ENCODE measurements around the gene PIK3R1. TPM values are rescaled to one million over a fixed set of nuclear protein-coding genes. Genes with fewer than 3 reads are reported as not detected.
A peak's percentile ranks its signal among the peaks of the same experiment; 100 is the strongest.

PIK3R1 gene
- total and polyA plus RNA-seq, 2 of the 4 experiments (the other 2 are of a cell fraction): 2.4 to 9.3 TPM

DNA sequence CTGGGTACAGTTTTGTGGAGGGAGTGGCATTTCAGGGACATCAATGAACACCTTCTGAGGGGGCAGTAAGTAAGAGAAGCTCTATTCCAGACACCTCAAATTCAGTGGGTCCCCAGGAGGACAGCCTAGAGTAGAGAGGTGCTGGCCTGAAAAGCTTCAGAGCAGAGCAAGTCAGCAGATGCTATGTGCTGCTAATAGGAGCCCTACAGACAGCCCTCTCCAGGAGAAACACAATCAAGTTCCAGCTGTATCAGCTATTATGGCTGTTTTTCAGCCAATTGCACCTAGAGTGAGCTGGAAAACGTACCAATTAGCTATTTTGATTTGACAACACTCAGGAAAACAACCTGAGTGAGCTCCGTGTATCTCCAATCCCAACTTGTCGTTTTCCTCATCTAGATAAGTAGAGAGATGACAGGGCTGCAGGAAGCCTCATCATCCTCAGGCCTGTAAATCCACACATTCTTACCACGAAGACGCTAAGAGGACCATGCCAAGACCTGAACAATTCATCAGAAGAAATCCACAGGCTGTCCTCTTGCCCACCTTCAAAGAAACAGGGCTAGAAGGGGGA is 104.9 kb downstream of the PIK3R1 start:
- Histone ChIP-seq H2AK5ac (ENCODE audit: low read depth, low read length) (peak overlapping the region; percentile 3; the same call in 1 of the 2 replicates), H3K4ac (ENCODE audit: low read depth, low read length) (no peak overlapping the region; the same call in 1 of the 2 replicates), H3K4me3 (ENCODE audit: insufficient read depth, low read depth, low read length) (no peak overlapping the region), H2BK20ac (ENCODE audit: low read depth, low read length) (peak overlapping the region; percentile 34; the same call in 1 of the 2 replicates), H3K9me1 (ENCODE audit: insufficient read depth, low read length) (peaks cover 3% of the 10 kb centered on the region), H2BK15ac (ENCODE audit: low read depth, low read length) (peak overlapping the region; percentile 27; the same call in 1 of the 3 replicates), H4K5ac (ENCODE audit: low read depth, low read length) (no peak overlapping the region), H3K14ac (replicated peaks; ENCODE audit: low read depth, low read length) (peak overlapping the region; percentile 2; the same call in 1 of the 2 replicates), H3K23ac (ENCODE audit: low read depth, low read length) (no peak overlapping the region), H3K56ac (ENCODE audit: extremely low read depth, insufficient read depth, low read length) (no peak overlapping the region), H3K18ac (ENCODE audit: low read depth, low read length) (no peak overlapping the region), H3K79me1 (ENCODE audit: low read depth in 1 of 2, low read length in 2 of 2) (no peaks in the 10 kb centered on the region), H2AFZ (replicated peaks; ENCODE audit: low read length, poor library complexity) (no peak overlapping the region), H4K91ac (ENCODE audit: insufficient read depth, low read depth, low read length) (0 out of 2 replicates have a peak overlapping the region, but pooled peaks have one; percentile 1), H2BK120ac (ENCODE audit: low read depth, low read length) (0 out of 2 replicates have a peak overlapping the region, but pooled peaks have one; percentile 5), H3K4me1 (ENCODE audit: control insufficient read depth, insufficient read depth, low read length) (peaks cover 5% of the 10 kb centered on the region; the same call in 1 of the 2 replicates), H3K27ac (ENCODE audit: insufficient read depth, low read length) (no peak overlapping the region), H4K8ac (ENCODE audit: low read depth in 2 of 2, low read length in 2 of 2) (no peak overlapping the region), H3K27me3 (ENCODE audit: control insufficient read depth, insufficient read depth, low read length) (no peaks in the 10 kb centered on the region), H3K36me3 (ENCODE audit: control insufficient read depth, insufficient read depth, low read length) (no peaks in the 10 kb centered on the region), H4K20me1 (ENCODE audit: insufficient read depth, low read length) (no peaks in the 10 kb centered on the region), H3K9me3 (ENCODE audit: control insufficient read depth, insufficient read depth, low read length) (no peaks in the 10 kb centered on the region; the same call in 1 of the 2 replicates), H2BK5ac (ENCODE audit: low read depth, low read length, poor library complexity, severe bottlenecking) (no peak overlapping the region), H3K4me2 (ENCODE audit: low read depth, low read length) (no peak overlapping the region), H3K9ac (ENCODE audit: low read depth, low read length) (no peak overlapping the region), H2AK9ac (replicated peaks; ENCODE audit: low read depth, low read length, poor library complexity) (no peak overlapping the region)
- ChIA-PET POLR2A (ENCODE audit: unreplicated experiment) (no interaction called here), CTCF (interaction anchor here (0.9 to 1.7 kb wide), 2 partner anchors 10 to 34 kb away, joined by 3 to 7 read pairs; no protein-coding TSS in a partner anchor)
- dilution Hi-C loops (cut with HindIII; ENCODE audit: low sequenced_read_pairs, unreplicated experiment) (no loop called here), in situ Hi-C loops (cut with MboI; ENCODE audit: low sequenced_read_pairs) (no loop called here), intact Hi-C loops (cut with micrococcal nuclease) (no loop called here)
- no peak for TF ChIP-seq POLR2A (IDR thresholded peaks at IDR 0.05; ENCODE audit: low read depth, low read length)
- TF ChIP-seq CEBPB (IDR thresholded peaks at IDR 0.05; ENCODE audit: low read depth, low read length): no peak
- no peak for TF ChIP-seq NFE2L2 (IDR thresholded peaks at IDR 0.05; ENCODE audit: low read depth, low read length)
- no TSS peak for BruUV-seq (replicated peaks)
- ATAC-seq (ENCODE audit: low read depth) (no peak), DNase-seq (no peak)
- 83% methylated on average over 1 of the region's 5 CpGs; no CpG with 5 or more reads in 1 of the 2 experiments for WGBS, 2 experiments (ENCODE audit: extremely low coverage in 2 of 2, insufficient read length in 1 of 2)
